GM23338 (cell line): ENCODE measurements around the gene STPG1.

Experiments used
- CREB1 ChIP-seq: fragments of 250-450 bp; sonication (Bioruptor Pico); IDR thresholded peaks from 2 replicates; pipeline ENCODE4 v1.5.0; 2020; ENCODE audit warnings: low read depth, mild to moderate bottlenecking, moderate library complexity
- EZH2phosphoT487 ChIP-seq: fragments of 200-600 bp; sonication (generic); IDR thresholded peaks from one replicate; pipeline ENCODE4 v1.8.1; 2018; ENCODE audit warnings: antibody characterized with exemption; ENCODE audit not compliant: unreplicated experiment
- TF ChIP-seq, protein P1 (sequence below), 2 experiments: fragments of 200-600 bp in 1 of 2; sonication (generic) in 1 of 2; conservative IDR thresholded peaks; 2 replicates each; pipeline versions ENCODE4 v1.5.1 to v1.6.1; 2016 to 2017; ENCODE audit warnings: antibody characterized with exemption in 2 of 2, low read depth in 2 of 2, mild to moderate bottlenecking in 2 of 2, moderate library complexity in 1 of 2
- TF ChIP-seq, protein P2 (sequence below): IDR thresholded peaks from one replicate; pipeline ENCODE4 v1.6.1; 2018; ENCODE audit warnings: antibody characterized with exemption; ENCODE audit not compliant: unreplicated experiment

DNA sequence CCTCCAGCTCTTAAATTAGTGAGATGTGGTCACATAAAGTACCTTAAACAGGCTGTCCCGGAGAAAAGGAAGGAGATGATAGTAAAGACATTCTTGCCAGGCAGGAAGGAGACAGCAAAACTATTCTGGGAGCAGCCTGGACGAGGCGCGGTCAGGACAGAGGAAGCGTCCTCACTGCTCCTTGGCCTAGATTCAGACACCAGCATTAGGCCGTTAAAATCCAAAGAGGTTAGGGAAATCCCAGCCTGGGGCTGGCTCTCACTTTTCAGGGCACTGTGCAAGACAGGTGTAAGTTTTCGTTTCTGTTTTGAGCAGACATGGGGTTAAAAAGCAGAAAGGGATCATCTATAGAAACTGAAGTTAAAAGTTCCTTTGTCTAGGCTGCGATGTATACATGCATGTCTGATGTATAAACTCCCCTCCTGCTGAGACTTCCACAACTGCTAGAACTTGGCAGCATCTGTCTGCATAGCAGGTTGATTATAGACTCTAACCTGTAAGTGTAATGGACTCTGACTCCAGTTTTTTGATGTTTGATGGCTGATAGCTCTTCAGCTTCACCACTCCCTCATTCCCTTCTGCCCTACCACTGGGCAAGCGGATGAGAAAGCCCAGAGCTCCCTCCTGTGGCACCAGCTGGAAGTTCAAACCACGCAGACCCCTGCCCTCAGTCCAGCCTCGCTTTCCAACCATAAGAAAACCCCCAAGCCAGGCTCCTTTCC is 21.5 kb downstream of the STPG1 start:
- TF ChIP-seq CREB1 (CRISPR knock-in tag) (no peak), EZH2phosphoT487 (no peak)
- TF ChIP-seq, protein P1, sequence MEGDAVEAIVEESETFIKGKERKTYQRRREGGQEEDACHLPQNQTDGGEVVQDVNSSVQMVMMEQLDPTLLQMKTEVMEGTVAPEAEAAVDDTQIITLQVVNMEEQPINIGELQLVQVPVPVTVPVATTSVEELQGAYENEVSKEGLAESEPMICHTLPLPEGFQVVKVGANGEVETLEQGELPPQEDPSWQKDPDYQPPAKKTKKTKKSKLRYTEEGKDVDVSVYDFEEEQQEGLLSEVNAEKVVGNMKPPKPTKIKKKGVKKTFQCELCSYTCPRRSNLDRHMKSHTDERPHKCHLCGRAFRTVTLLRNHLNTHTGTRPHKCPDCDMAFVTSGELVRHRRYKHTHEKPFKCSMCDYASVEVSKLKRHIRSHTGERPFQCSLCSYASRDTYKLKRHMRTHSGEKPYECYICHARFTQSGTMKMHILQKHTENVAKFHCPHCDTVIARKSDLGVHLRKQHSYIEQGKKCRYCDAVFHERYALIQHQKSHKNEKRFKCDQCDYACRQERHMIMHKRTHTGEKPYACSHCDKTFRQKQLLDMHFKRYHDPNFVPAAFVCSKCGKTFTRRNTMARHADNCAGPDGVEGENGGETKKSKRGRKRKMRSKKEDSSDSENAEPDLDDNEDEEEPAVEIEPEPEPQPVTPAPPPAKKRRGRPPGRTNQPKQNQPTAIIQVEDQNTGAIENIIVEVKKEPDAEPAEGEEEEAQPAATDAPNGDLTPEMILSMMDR (conservative IDR thresholded peaks at IDR 0.05; ENCODE audit: low read depth in 2 of 2): peak; percentile 88 to 95
- TF ChIP-seq, protein P2, sequence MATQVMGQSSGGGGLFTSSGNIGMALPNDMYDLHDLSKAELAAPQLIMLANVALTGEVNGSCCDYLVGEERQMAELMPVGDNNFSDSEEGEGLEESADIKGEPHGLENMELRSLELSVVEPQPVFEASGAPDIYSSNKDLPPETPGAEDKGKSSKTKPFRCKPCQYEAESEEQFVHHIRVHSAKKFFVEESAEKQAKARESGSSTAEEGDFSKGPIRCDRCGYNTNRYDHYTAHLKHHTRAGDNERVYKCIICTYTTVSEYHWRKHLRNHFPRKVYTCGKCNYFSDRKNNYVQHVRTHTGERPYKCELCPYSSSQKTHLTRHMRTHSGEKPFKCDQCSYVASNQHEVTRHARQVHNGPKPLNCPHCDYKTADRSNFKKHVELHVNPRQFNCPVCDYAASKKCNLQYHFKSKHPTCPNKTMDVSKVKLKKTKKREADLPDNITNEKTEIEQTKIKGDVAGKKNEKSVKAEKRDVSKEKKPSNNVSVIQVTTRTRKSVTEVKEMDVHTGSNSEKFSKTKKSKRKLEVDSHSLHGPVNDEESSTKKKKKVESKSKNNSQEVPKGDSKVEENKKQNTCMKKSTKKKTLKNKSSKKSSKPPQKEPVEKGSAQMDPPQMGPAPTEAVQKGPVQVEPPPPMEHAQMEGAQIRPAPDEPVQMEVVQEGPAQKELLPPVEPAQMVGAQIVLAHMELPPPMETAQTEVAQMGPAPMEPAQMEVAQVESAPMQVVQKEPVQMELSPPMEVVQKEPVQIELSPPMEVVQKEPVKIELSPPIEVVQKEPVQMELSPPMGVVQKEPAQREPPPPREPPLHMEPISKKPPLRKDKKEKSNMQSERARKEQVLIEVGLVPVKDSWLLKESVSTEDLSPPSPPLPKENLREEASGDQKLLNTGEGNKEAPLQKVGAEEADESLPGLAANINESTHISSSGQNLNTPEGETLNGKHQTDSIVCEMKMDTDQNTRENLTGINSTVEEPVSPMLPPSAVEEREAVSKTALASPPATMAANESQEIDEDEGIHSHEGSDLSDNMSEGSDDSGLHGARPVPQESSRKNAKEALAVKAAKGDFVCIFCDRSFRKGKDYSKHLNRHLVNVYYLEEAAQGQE: no peak
